HL-60/S4 treated with phorbol 12-myristate 13-acetate at 8.2 ng/mL for 4 days and 3 days (cell line): ENCODE data around the gene BABAM2.
"Not testable (repeated sequence)": the region's sequence is repeated elsewhere in the genome, so short reads cannot be mapped to it uniquely, and the experiment has no call there.

Source experiments
- in situ Hi-C: fragments of 300-500 bp; cut with MboI; formaldehyde crosslinking; loops from 2 replicates; pipeline ENCODE4 v1.15.0; 2022; ENCODE audit warnings: low sequenced_read_pairs

Gene BABAM2

DNA sequence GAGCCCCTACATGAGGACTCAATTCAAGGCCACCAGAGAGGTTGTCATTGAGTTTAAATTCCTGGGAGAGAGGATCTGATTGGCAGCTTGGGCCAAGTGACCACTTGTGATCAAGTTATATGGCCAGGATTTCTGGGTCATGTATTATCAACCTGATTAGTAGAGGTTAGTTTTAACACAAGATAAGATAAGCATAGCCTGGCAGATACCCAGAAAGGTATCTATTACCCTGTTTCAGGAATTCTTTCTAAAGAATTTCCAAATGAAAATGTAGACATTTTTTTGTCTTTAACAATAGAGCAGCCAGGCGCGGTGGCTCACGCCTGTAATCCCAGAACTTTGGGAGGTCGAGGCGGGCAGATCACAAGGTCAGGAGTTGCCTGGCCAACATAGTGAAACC is 50.5 kb downstream of the BABAM2 start:
- in situ Hi-C loops = no loop called here

DNA sequence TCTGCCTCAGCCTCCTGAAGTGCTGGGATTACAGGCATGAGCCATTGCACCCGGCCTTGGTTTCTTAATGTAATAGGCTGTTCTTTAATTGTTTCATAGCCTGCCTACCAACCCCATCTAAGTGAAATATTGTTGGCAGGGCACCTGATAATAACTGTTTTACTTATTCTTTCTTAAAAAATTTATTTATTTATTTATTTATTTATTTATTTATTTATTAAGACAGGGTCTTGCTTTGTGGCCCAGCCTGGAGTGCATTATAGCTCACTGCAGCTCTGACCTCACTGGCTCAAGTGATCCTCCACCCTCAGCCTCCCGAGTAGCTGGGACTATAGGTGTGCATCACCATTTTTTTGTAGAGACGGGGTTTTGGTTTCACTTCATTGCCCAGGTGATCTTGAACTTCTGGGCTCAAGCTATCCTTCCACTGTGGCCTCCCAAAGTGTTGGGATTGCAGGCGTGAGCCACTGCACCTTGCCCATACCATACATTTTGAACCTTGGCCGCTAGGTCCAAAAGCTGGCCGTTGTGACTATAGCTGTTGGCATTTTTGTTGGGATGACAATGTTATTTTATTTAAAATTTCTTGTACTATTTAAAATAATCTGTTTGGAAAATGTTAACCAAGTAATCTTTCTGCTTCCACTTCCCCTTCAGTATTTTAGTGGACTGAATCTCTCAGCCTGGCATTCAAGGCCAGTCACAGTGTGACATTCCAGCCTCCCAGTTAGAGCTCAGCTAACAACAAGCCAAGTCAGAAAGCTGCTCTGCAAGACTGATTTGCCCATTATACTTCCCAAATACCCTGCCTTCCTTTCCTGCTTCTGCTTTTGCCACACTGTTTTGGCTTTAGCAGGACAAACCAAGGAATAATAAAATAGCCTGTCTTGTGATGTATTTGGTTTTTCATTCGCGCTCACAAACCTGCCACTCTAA is 52.4 kb downstream of the BABAM2 start:
- in situ Hi-C loops = no loop called here

DNA sequence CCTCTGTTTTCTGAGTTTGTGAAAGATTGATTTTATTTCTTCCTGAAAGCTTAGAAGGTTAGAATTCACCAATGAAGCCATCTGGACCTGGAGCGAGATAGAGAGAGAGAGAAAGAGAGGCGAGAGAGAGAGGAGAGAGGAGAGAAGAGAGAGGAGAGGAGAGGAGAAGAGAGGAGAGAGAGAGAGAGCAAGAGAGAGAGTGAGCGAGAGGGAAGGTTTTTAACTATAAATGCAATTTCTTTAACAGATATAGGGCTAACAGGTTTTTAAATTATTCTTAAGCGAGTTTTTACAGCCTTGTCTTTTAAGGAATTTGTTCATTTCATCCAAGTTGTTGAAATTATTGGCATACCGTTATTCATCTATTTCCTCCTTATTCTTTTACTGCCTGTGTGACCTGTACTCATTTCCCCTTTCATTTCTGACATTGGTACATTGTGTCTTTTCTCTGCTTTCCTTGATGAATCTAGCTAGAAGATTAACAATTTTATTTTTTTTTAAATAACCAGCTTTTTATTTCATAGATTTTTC is 56.1 kb downstream of the BABAM2 start:
- in situ Hi-C loops = no loop called here

DNA sequence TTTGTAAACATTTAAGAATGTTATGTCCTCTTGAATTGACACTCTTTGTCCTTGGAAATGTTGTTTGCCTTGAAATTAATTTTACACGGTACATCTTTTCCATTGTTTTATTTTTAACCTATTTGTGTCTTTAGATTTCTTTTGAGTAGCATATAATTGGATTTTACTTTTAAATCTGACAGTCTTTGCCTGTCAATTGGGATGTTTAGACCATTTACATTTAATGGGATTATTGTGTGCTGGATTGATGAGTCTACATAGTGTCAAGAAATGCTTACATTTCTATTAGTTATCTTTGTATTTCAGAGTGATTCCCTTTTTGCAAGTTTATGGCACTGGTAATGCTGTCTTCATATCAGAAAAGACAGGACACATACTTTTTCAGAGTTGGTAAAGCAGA is 61.5 kb downstream of the BABAM2 start:
- in situ Hi-C loops = no loop called here

DNA sequence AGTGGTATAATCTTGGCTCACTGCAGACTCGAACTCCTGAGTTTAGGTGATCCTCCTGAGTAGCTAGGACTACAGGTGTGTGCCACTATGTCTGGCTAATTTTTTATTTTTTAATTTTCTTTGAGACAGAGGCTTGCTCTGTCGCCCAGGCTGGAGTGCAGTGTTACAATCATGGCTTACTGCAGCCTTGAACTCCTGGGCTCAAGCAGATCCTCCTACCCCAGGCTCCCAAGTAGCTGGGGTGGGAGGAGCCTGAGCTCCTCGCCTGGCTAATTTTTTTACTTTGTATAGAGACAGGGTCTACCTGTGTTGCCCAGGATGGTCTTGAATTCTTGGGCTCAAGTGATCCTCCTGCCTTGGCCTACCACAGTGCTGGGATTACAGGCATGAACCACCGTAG is 62.5 kb downstream of the BABAM2 start:
- in situ Hi-C loops = no loop called here

DNA sequence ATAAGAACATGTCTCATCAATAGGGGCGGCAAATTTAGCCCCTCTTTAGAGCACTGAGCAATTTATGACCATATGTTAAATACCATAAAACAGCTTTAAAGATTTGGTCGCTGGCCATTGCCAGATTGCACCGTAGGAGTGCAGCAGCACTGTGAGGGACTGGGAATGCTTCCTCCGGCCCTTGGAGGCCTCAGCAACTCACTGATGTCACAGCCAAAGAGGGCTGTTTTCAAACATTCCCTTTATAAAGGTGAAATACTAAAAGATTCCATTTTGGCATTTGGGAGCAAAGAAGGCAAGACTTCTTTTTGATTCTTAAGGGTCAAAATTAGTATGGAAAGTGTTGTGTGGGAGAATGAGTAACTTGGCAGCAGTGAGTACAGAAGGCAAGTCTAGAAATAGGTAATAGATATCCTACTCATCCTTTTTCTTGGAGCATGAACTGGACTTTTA is 63.7 kb downstream of the BABAM2 start:
- in situ Hi-C loops = no loop called here

DNA sequence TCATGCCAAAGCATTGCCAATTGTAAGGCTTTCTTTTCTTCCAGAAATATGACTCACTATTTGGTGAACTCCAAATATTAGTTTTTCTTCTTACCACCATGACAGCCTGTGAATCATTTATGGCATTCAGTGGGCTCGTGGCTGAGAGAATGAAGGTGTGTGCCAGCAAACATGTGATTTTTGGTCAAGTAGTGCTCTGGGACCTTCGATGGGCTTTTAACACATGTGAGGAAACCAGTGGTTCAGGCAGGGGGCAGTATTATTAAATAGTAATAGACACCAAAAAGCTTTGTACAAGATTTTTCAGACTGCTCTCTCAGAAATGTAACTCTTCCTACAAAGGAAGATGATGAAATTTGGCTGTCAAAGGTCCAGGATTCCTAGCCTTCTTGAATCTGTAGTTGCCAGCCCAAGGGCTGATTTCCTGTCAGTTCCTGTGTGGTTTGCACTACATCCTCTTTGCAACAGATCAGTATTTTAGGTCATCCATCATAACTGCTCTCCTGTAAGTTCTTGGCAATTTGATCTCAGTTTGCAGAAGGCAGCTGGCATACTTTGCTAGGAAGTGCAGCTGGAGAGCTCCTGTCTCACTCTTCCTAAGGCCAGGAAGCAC is 64.3 kb downstream of the BABAM2 start:
- in situ Hi-C loops = no loop called here

DNA sequence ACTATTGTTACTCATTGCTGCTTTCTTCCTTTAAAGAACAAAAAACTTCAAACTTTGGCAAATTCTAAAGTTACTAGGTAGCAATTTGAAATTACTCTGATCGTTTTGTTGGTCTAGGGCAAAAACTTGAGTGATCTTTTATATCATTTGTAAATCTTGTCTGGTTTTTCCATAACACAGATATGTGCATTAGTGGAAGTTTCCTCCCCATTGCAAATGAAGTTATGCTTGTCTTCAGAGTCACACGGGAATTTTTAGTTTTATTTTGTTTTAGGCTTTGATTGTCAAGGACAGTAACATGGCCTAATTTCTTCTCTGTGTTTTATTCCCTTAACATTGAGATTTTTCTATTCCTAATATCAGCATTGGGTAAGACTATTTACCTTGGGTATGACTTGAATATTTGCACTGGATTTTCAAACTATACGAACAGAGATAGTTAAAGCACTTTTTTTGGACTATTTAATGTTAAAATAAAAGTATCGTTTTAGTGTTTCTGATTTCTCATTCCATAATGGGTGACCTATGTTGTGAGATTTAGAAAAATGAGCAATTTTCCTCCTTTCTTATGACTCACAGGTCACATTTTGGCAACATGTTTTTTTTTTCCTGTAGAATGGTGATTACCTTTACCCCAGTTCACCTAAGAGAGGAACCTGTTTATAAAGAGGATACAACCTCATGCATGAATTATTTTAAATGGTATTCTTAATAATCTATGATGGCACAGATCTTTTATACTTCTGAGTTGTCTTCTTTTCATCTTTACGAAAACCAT is 65.0 kb downstream of the BABAM2 start:
- in situ Hi-C loops = no loop called here

DNA sequence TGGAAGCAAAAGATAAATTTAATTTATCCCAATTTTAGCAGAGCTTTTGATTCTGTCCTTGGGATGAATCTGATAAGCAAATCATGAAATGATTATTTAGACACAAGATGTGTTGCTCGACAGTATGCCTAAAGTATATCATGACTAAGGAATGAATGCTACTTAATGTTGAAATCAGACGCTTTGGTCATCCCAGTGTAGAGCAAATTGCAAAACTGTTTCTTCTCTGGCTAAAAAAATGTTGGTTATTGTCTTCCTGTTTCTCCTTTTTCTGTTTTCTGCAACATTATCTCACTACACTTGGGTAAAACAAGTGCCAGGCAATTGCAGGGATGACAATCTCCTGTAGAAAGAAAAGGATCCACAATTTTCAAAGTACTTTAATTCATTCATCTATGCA is 66.4 kb downstream of the BABAM2 start:
- in situ Hi-C loops = no loop called here

DNA sequence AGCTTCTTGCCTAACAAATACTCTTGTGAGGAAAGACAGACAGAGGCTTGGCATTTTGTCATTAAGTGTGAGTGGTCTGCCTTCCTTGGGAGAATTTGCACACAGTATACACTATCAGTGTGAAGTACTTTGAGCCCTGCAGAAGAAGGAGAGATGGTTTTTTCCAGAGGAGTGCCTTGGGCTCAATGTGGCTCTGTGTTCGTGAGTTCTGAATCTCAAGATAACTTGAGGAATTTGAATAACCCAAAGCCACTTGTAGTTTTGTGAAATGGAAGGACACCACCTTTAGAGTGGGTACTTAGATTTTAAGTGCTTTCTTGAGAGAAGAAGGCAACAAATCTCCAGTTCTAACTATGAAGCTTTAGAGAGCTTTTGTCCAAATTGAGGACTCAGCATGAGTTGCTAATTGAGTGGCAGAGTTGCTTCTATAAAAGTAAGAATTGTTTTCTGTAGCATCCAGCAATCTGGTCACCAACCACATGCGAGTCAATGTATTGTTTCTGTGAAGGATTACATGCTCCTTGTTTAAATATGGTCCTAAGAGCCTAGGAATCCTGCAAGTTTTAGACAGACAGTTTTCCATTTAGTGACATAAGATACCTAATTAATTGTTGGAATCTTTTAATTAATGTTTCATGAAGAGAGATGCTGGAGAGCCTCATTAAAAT is 68.3 kb downstream of the BABAM2 start:
- in situ Hi-C loops = no loop called here

DNA sequence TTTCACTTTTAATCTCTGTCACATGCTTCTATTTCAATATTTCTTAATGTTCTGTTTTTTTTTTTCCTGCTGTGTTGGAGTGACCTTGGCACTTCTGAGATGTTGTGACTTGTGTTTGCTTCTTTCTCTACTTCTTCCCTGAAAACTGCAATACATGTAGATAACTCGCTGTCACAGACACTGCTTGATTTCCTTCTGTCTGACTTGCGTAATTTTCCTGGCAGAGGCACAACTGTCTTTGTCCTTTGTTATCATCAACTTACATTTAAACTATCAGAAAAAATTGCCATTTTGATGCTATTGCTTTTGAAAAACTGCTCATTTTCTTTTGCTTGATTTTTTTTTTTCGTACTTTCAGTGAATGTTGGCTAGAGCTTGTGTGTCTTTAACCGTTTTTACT is 69.0 kb downstream of the BABAM2 start:
- in situ Hi-C loops = no loop called here

DNA sequence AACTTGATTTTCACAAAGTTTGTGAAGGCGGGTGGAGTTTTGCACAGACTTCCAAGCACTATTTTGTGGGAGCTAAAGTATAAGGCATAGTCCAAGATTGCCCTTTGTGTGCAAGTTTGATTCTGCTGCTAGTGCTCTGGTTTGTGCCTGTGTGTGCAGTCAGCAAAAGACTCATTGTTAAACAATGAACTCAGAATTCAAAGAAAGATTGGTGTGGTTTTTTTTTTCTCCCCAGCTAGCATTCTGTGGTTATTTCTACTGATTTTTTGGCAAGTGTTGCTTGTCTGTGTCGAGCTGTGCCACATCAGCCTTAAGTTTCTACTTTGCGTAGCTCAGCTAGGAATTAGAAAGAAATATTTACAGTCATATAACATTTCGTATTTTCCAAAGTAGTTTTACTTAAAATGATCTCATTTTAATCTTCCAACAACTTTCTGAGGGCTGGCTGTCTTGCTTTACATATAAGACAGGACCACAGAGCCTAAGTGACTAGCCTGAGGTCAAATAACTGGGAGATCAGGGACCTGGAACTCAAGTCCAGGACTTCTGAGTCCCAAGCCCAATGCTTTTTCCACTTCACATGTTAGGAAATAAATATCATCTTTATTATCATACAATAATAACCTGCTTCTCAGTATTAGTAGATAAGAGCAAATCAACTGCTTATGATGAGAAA is 69.8 kb downstream of the BABAM2 start:
- in situ Hi-C loops = no loop called here

DNA sequence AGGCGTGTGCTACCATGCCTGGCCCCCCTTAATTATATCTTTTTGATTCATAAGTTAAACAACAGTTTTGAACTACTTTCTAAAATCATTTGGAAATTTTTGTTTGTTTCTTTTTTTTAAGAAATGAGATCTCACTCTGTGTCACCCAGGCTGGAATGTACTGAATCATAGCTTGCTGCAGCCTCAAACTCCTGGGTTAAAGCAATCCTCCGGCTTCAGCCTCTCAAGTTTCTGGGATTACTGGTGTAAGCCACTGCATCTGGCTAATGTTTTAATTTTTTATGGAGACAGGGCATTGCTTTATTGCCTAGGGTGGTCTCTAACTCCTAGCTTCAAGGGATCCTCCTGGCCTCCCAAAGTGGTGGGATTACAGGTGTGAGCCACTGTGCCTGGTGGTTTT is 71.5 kb downstream of the BABAM2 start:
- in situ Hi-C loops = no loop called here

DNA sequence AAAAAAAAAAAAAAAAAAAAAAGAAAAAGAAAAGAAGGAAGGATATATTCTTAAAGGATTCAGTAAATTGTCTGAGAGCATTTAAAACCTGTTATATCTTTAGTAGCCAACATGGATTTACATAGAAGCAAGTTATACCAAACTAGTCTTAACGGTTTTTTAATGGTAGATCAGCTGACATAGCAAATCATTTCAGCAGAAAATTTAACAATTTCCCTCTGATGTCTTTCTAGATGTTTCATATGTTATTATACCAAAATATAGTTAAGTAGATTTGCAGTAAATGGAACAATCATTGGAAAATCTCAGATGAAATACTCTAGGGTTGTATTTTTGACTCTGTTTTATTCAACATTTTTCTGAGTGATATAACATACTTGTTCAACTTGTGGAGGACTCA is 72.9 kb downstream of the BABAM2 start:
- in situ Hi-C loops = no loop called here

DNA sequence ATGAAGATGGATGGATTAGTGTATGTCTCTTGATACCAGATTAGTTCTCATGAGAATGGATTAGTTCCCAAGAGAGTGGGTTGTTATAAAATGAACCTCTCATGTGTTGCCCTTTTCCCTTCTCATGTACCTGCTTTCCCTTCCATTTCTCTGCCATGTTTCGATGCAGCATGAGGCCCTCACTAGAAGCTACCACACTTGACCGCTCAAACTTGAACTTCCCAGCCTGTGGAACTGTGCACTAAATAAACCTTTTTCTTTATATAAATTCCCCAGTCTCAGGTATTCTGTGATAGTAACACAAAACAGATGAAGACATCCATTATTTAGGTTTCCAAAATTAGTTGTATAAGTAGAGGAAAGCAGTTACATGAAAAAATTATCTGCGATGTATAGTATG is 73.5 kb downstream of the BABAM2 start:
- in situ Hi-C loops = no loop called here

DNA sequence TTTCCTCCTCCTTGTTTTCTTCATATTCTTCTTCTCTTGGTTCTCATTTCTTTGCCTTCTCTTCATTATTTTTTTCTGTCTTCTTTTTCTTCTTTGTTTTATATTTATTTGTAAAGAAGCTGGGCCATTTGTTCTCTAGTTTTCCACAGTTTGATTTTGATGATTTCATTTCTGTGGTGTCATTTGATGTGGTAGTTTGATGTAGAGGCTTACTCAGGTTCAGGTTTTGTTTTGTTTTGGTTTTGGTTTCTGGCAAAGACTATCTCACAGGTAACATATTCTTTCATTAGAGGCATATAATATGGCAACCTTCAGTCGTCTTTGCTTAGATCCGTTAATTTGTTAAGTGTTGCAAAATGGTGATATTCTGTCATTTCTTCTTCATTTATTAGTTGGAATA is 75.3 kb downstream of the BABAM2 start:
- in situ Hi-C loops = no loop called here

DNA sequence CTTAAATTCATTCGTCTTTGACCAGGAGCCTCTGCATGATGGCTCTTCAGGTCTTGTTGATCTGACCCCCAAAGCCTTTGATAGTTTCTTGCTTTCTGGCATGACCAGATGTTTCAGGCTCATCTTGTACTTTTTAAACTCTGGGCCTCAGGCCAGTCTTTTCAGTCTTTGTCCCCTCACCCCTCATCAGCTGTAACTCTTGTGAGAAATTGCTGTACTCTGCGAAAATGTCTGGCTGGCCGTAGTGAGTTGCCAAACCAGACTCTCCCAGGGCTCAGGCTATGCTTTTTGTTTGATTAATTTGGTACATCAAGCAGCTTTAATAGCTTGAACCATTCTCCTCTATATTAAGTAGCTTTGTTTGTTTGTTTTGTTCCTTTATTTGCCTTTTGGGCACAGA is 75.9 kb downstream of the BABAM2 start:
- in situ Hi-C loops = no loop called here

DNA sequence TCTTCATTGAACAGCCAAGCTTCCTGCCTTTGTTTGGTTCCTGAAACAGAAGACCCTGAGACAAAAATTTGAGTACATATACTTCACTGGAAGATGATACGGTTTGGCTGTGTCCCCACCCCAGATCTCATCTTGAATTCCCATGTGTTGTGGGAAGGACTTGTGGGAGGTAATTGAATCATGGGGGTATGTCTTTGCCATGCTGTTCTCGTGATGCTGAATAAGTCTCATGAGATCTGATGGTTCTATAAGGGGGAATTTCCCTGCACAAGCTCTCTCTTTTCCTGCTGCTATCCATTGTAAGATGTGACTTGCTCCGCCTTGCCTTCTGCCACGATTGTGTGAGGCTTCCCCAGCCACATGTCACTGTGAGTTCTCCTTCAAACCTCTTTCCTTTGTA is 76.5 kb downstream of the BABAM2 start:
- in situ Hi-C loops = no loop called here

DNA sequence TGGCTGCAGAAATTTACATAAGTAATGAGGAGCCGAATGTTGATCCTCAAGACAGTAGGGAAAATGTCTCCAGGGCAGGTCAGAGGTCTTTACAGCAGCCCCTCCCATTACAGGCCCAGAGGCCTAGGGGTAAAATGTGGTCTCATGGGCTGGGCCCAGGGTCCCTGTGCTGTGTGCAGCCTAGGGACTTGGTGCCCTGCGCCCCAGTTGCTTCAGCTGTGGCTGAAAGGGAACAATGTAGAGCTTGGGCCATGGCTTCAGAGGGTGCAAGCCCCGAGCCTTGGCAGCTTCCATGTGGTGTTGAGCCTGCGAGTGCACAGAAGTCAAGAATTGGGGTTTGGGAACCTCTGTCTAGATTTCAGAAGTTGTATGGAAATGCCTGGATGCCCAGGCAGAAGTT is 77.5 kb downstream of the BABAM2 start:
- in situ Hi-C loops = not testable (repeated sequence)

DNA sequence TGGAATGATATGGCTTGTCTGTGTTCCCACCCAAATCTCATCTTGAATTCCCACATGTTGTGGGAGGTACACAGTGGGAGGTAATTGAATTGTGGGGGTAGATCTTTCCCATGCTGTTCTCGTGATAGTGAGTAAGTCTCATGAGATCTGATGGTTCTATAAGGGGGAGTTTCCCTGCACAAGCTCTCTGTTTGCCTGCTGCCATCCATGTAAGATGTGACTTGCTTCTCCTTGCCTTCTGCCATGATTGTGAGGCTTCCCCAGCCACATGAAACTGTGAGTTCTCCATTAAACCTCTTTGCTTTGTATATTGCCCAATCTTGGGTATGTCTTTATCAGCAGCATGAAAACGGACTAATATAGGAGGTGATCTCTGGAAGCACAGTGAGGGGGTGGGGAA is 78.4 kb downstream of the BABAM2 start:
- in situ Hi-C loops = not testable (repeated sequence)
